Liver (tissue), 9 donors: ENCODE measurements around the gene EXOC8. TPM values are rescaled to one million over a fixed set of nuclear protein-coding genes. Genes with fewer than 3 reads are reported as not detected.
A peak's percentile ranks its signal among the peaks of the same experiment; 100 is the strongest.

ENCODE experiments used
- DNase-seq: peaks from one replicate; pipeline ENCODE4 v3.0.0-alpha.2; 2017; ENCODE audit warnings: low spot score
- H3K27ac ChIP-seq, 2 donors: one replicate each; pipeline ENCODE4 v1.7.0; 2013; ENCODE audit warnings: inconsistent platforms in 2 of 2, low read length in 2 of 2, control low read depth in 1 of 2, low read depth in 1 of 2, mild to moderate bottlenecking in 1 of 2
- H3K27me3 ChIP-seq, 4 donors: one replicate each; pipeline versions ENCODE4 v1.6.1 to v1.7.0; 2013; ENCODE audit warnings: low read length in 3 of 4, inconsistent platforms in 1 of 4, mild to moderate bottlenecking in 1 of 4, moderate library complexity in 1 of 4; ENCODE audit not compliant: control insufficient read depth in 4 of 4, insufficient read depth in 4 of 4
- H3K36me3 ChIP-seq, 4 donors: one replicate each; pipeline versions ENCODE4 v1.6.1 to v1.7.0; 2013; ENCODE audit warnings: low read length in 3 of 4, mild to moderate bottlenecking in 3 of 4, low read depth in 1 of 4, moderate library complexity in 1 of 4; ENCODE audit not compliant: control insufficient read depth in 4 of 4, insufficient read depth in 3 of 4
- H3K4me1 ChIP-seq, 4 donors: one replicate each; pipeline versions ENCODE4 v1.6.1 to v1.7.0; 2013; ENCODE audit warnings: low read length in 3 of 4, mild to moderate bottlenecking in 3 of 4, moderate library complexity in 1 of 4; ENCODE audit not compliant: control insufficient read depth in 4 of 4, insufficient read depth in 4 of 4
- H3K4me3 ChIP-seq, 3 donors: one replicate each; pipeline versions ENCODE4 v1.6.1 to v1.7.0; 2013; ENCODE audit warnings: low read length in 3 of 3, control low read depth in 1 of 3, low read depth in 1 of 3, mild to moderate bottlenecking in 1 of 3
- H3K9ac ChIP-seq, 2 donors: one replicate each; pipeline ENCODE4 v1.7.0; 2013; ENCODE audit warnings: low read length in 2 of 2, mild to moderate bottlenecking in 2 of 2, moderate library complexity in 2 of 2, control low read depth in 1 of 2, low read depth in 1 of 2
- H3K9me3 ChIP-seq, 4 donors: one replicate each; pipeline versions ENCODE4 v1.6.1 to v1.7.0; 2013; ENCODE audit warnings: low read length in 3 of 4; ENCODE audit not compliant: control insufficient read depth in 4 of 4
- EGR1 ChIP-seq, 2 donors: IDR thresholded peaks; 2 replicates each; pipeline ENCODE4 v1.6.1; 2016 to 2018; ENCODE audit warnings: antibody characterized with exemption in 2 of 2, low read depth in 2 of 2
- FOXA1 ChIP-seq: IDR thresholded peaks from 2 replicates; pipeline ENCODE4 v1.6.1; 2016; ENCODE audit warnings: antibody characterized with exemption
- FOXA2 ChIP-seq: IDR thresholded peaks from 2 replicates; pipeline ENCODE4 v1.6.1; 2016; ENCODE audit warnings: antibody characterized with exemption
- GABPA ChIP-seq, 2 donors: IDR thresholded peaks in 1 of 2; conservative IDR thresholded peaks in 1 of 2; 2 replicates each; pipeline ENCODE4 v1.6.1; 2016; ENCODE audit warnings: antibody characterized with exemption in 2 of 2, mild to moderate bottlenecking in 1 of 2, moderate library complexity in 1 of 2
- HNF4A ChIP-seq, 2 donors: conservative IDR thresholded peaks; 2 replicates each; pipeline ENCODE4 v1.6.1; 2016; ENCODE audit warnings: antibody characterized with exemption in 2 of 2, mild to moderate bottlenecking in 2 of 2
- HNF4G ChIP-seq: IDR thresholded peaks from 2 replicates; pipeline ENCODE4 v1.6.1; 2016; ENCODE audit warnings: antibody characterized with exemption
- JUND ChIP-seq, 2 donors: IDR thresholded peaks; 2 replicates each; pipeline ENCODE4 v1.6.1; 2016; ENCODE audit warnings: antibody characterized with exemption in 2 of 2
- NR2F2 ChIP-seq: IDR thresholded peaks from 2 replicates; pipeline ENCODE4 v1.6.1; 2016; ENCODE audit warnings: antibody characterized with exemption
- RAD21 ChIP-seq, 2 donors: IDR thresholded peaks; 2 replicates each; pipeline ENCODE4 v1.6.1; 2016; ENCODE audit warnings: antibody characterized with exemption in 2 of 2, mild to moderate bottlenecking in 2 of 2
- RXRA ChIP-seq, 2 donors: IDR thresholded peaks; 2 replicates each; pipeline ENCODE4 v1.6.1; 2017 to 2018; ENCODE audit warnings: antibody characterized with exemption in 2 of 2, mild to moderate bottlenecking in 1 of 2
- SP1 ChIP-seq: IDR thresholded peaks from 2 replicates; pipeline ENCODE4 v1.6.1; 2018; ENCODE audit warnings: antibody characterized with exemption, mild to moderate bottlenecking
- TAF1 ChIP-seq: conservative IDR thresholded peaks from 2 replicates; pipeline ENCODE4 v1.6.1; 2016; ENCODE audit warnings: antibody characterized with exemption, mild to moderate bottlenecking
- YY1 ChIP-seq: IDR thresholded peaks from 2 replicates; pipeline ENCODE4 v1.6.1; 2016; ENCODE audit warnings: antibody characterized with exemption, mild to moderate bottlenecking
- WGBS: extraction: QIAGEN DNeasy Blood & Tissue Kit; methylation state at CpG from one replicate; pipeline ENCODE4 v1.1.7; 2013; 5-methylcytosine and 5-hydroxymethylcytosine counted together
- polyA plus RNA-seq, 2 donors: library from polyadenylated mRNA; stranded (reverse) in 1 of 2; unstranded in 1 of 2; fragments of 200-250 nt in 1 of 2; fragments of >200 nt in 1 of 2; fragmentation: Nextera tagmentation in 1 of 2; extraction: Ambion mirVana in 1 of 2; gene quantifications; one replicate each; pipeline versions ENCODE4 v1.2.1 to v1.2.3, GENCODE V29; 2013 to 2015
- total RNA-seq, 2 donors: library from RNA; depleted of rRNA; stranded (reverse); fragments of >200 nt; gene quantifications; one replicate each; pipeline ENCODE4 v1.2.3, GENCODE V29; 2014
- TF ChIP-seq, protein P1 (sequence below): IDR thresholded peaks from 2 replicates; pipeline ENCODE4 v1.6.1; 2016; ENCODE audit warnings: antibody characterized with exemption
- TF ChIP-seq, protein P2 (sequence below): IDR thresholded peaks from 2 replicates; pipeline ENCODE4 v1.6.1; 2016; ENCODE audit warnings: antibody characterized with exemption
- TF ChIP-seq, protein P3 (sequence below): IDR thresholded peaks from 2 replicates; pipeline ENCODE4 v1.6.1; 2016; ENCODE audit warnings: antibody characterized with exemption, mild to moderate bottlenecking
- TF ChIP-seq, protein P4 (sequence below): IDR thresholded peaks from 2 replicates; pipeline ENCODE4 v1.6.1; 2016; ENCODE audit warnings: antibody characterized with exemption
- TF ChIP-seq, protein P5 (sequence below): fragments of 150-350 bp; IDR thresholded peaks from 2 replicates; pipeline ENCODE4 v1.5.1; 2017; ENCODE audit warnings: improper control_type of control experiment, low read depth, low read length; ENCODE audit not compliant: missing input control
- donor health status: healthy.
- donor health status: healthy.
- donor health status: healthy.
- donor health status: healthy.
- donor health status: healthy.

The EXOC8 gene, protein sequence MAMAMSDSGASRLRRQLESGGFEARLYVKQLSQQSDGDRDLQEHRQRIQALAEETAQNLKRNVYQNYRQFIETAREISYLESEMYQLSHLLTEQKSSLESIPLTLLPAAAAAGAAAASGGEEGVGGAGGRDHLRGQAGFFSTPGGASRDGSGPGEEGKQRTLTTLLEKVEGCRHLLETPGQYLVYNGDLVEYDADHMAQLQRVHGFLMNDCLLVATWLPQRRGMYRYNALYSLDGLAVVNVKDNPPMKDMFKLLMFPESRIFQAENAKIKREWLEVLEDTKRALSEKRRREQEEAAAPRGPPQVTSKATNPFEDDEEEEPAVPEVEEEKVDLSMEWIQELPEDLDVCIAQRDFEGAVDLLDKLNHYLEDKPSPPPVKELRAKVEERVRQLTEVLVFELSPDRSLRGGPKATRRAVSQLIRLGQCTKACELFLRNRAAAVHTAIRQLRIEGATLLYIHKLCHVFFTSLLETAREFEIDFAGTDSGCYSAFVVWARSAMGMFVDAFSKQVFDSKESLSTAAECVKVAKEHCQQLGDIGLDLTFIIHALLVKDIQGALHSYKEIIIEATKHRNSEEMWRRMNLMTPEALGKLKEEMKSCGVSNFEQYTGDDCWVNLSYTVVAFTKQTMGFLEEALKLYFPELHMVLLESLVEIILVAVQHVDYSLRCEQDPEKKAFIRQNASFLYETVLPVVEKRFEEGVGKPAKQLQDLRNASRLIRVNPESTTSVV
- total RNA-seq (10 to 100 TPM; 12.2 to 13.4 TPM), polyA plus RNA-seq (1 to 10 TPM; 1.6 to 2.8 TPM)

DNA sequence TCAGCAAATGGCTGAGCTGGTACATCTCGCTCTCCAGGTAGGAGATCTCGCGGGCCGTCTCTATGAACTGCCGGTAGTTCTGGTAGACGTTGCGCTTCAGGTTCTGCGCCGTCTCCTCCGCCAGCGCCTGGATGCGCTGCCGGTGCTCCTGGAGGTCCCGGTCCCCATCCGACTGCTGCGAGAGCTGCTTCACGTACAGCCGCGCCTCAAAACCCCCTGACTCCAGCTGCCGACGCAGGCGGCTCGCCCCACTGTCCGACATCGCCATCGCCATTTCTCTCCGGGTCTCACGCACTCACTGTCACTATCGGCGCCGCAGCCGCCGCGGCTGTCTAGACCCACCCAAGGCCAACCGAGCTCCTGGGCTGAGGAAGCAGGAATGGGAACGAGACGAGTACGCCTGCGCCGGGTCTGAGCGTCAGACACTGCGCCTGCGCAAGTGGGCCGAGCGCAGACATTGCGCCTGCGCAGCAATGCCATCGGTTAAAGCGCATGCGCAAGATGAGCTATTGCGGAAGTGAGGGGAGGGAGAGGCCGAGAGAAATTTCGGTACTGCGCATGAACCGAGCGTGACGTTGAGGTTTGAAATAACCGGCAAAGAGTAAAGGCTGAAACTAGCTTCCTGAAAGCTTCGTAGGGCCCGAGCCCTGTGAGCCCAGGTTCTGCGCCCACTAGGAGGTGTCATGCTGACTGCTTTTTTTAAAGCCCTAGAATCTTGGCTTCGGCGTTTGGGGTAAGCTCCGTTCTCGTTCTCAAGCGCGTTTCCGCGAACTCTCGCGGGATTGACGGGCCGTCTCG lies at the start of gene EXOC8:
Gene EXOC8, minus strand, starts transcription at position 381 of the 798 bp plus-strand sequence. Its CDS starts 107 bp downstream, at position 274.
- no peaks in the 10 kb centered on the region for H3K9me3 ChIP-seq
- H3K9ac ChIP-seq: peak within 1 kb of the TSS; percentile 79 to 85
- TF ChIP-seq FOXA2 (no peak), YY1 (peak; percentile 79), TAF1 (peak; percentile 97), HNF4G (no peak), RXRA (IDR thresholded peaks at IDR 0.05) (no peak), EGR1 (IDR thresholded peaks at IDR 0.05; ENCODE audit: low read depth in 2 of 2) (no peak), GABPA (IDR thresholded peaks at IDR 0.05 in 1 of 2, conservative IDR thresholded peaks at IDR 0.05 in 1 of 2) (peak in 1 of 2 donors; percentile 83), RAD21 (IDR thresholded peaks at IDR 0.05) (peak in 1 of 2 donors; percentile 20), NR2F2 (no peak), SP1 (no peak), FOXA1 (no peak), JUND (IDR thresholded peaks at IDR 0.05) (no peak), HNF4A (conservative IDR thresholded peaks at IDR 0.05) (no peak)
- TF ChIP-seq, protein P1, sequence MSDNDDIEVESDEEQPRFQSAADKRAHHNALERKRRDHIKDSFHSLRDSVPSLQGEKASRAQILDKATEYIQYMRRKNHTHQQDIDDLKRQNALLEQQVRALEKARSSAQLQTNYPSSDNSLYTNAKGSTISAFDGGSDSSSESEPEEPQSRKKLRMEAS: no peak
- TF ChIP-seq, protein P2, sequence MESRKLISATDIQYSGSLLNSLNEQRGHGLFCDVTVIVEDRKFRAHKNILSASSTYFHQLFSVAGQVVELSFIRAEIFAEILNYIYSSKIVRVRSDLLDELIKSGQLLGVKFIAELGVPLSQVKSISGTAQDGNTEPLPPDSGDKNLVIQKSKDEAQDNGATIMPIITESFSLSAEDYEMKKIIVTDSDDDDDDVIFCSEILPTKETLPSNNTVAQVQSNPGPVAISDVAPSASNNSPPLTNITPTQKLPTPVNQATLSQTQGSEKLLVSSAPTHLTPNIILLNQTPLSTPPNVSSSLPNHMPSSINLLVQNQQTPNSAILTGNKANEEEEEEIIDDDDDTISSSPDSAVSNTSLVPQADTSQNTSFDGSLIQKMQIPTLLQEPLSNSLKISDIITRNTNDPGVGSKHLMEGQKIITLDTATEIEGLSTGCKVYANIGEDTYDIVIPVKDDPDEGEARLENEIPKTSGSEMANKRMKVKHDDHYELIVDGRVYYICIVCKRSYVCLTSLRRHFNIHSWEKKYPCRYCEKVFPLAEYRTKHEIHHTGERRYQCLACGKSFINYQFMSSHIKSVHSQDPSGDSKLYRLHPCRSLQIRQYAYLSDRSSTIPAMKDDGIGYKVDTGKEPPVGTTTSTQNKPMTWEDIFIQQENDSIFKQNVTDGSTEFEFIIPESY: peak; percentile 99
- TF ChIP-seq, protein P3, sequence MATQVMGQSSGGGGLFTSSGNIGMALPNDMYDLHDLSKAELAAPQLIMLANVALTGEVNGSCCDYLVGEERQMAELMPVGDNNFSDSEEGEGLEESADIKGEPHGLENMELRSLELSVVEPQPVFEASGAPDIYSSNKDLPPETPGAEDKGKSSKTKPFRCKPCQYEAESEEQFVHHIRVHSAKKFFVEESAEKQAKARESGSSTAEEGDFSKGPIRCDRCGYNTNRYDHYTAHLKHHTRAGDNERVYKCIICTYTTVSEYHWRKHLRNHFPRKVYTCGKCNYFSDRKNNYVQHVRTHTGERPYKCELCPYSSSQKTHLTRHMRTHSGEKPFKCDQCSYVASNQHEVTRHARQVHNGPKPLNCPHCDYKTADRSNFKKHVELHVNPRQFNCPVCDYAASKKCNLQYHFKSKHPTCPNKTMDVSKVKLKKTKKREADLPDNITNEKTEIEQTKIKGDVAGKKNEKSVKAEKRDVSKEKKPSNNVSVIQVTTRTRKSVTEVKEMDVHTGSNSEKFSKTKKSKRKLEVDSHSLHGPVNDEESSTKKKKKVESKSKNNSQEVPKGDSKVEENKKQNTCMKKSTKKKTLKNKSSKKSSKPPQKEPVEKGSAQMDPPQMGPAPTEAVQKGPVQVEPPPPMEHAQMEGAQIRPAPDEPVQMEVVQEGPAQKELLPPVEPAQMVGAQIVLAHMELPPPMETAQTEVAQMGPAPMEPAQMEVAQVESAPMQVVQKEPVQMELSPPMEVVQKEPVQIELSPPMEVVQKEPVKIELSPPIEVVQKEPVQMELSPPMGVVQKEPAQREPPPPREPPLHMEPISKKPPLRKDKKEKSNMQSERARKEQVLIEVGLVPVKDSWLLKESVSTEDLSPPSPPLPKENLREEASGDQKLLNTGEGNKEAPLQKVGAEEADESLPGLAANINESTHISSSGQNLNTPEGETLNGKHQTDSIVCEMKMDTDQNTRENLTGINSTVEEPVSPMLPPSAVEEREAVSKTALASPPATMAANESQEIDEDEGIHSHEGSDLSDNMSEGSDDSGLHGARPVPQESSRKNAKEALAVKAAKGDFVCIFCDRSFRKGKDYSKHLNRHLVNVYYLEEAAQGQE: no peak
- TF ChIP-seq, protein P4, sequence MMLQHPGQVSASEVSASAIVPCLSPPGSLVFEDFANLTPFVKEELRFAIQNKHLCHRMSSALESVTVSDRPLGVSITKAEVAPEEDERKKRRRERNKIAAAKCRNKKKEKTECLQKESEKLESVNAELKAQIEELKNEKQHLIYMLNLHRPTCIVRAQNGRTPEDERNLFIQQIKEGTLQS: peak; percentile 14
- TF ChIP-seq, protein P5, sequence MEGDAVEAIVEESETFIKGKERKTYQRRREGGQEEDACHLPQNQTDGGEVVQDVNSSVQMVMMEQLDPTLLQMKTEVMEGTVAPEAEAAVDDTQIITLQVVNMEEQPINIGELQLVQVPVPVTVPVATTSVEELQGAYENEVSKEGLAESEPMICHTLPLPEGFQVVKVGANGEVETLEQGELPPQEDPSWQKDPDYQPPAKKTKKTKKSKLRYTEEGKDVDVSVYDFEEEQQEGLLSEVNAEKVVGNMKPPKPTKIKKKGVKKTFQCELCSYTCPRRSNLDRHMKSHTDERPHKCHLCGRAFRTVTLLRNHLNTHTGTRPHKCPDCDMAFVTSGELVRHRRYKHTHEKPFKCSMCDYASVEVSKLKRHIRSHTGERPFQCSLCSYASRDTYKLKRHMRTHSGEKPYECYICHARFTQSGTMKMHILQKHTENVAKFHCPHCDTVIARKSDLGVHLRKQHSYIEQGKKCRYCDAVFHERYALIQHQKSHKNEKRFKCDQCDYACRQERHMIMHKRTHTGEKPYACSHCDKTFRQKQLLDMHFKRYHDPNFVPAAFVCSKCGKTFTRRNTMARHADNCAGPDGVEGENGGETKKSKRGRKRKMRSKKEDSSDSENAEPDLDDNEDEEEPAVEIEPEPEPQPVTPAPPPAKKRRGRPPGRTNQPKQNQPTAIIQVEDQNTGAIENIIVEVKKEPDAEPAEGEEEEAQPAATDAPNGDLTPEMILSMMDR: no peak
- no peaks in the 10 kb centered on the region for H3K27me3 ChIP-seq
- WGBS: under 1% methylated on average over 74 of the region's 74 CpGs
- H3K27ac ChIP-seq: peak within 1 kb of the TSS; percentile 84 to 92
- peaks cover 8 to 53% (median 47%) of the 10 kb centered on the region in 4 donors for H3K4me1 ChIP-seq
- no peaks in the 10 kb centered on the region for H3K36me3 ChIP-seq
- DNase-seq: peak; percentile 98
- H3K4me3 ChIP-seq: peak within 1 kb of the TSS; percentile 77 to 96 (median 95)
